Measurements from ENCODE around the gene C4orf50.

Gene C4orf50

DNA sequence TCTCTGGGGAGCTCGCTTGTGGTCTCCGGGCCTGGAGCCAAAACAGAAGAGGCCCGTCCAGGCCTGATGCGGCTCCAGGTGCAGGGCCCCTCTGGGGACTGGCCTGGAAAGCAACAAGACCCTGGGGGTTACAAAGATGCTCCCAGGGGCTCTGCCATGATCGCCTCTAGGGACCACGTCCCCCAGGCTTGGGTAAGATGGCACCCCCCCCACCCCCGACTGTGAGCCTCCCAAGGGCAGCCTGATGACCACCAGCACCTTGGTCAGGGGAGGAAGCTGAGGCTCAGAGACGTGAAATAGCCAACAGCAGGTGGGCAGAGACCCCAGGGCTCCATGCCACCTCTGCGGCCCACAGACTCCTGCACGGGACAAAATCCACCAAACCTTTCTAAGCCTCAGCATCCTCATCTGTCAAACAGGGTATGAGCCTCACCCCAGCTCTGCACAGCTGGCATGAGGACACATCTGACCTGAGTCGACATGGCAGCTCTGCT, 25.4 kb downstream of the C4orf50 start:
- no peak for DNase-seq (ENCODE audit: low spot score)
- TF ChIP-seq, protein P1, sequence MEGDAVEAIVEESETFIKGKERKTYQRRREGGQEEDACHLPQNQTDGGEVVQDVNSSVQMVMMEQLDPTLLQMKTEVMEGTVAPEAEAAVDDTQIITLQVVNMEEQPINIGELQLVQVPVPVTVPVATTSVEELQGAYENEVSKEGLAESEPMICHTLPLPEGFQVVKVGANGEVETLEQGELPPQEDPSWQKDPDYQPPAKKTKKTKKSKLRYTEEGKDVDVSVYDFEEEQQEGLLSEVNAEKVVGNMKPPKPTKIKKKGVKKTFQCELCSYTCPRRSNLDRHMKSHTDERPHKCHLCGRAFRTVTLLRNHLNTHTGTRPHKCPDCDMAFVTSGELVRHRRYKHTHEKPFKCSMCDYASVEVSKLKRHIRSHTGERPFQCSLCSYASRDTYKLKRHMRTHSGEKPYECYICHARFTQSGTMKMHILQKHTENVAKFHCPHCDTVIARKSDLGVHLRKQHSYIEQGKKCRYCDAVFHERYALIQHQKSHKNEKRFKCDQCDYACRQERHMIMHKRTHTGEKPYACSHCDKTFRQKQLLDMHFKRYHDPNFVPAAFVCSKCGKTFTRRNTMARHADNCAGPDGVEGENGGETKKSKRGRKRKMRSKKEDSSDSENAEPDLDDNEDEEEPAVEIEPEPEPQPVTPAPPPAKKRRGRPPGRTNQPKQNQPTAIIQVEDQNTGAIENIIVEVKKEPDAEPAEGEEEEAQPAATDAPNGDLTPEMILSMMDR (IDR thresholded peaks at IDR 0.05; ENCODE audit: extremely low read depth, insufficient read depth, missing control alignments) = no peak
- in situ Hi-C loops (cut with MboI; ENCODE audit: low pct_unique_long_range_greater_than_20kb, low sequenced_read_pairs, unreplicated experiment) = no loop called here

- in situ Hi-C loops (cut with MboI; ENCODE audit: low pct_unique_long_range_greater_than_20kb, low sequenced_read_pairs, unreplicated experiment) = no loop called here
- no peak for DNase-seq (ENCODE audit: low spot score)
- TF ChIP-seq, protein P1 (IDR thresholded peaks at IDR 0.05; ENCODE audit: extremely low read depth, insufficient read depth, missing control alignments) = no peak
These were observed 25.9 kb downstream of the C4orf50 start for GRCh38 chr4:5992171-5992827.

GRCh38 chr4:5991405-5991804, 26.8 kb downstream of the C4orf50 start:
- DNase-seq (ENCODE audit: low spot score) = no peak
- TF ChIP-seq, protein P1 (IDR thresholded peaks at IDR 0.05; ENCODE audit: extremely low read depth, insufficient read depth, missing control alignments) = no peak
- in situ Hi-C loops (cut with MboI; ENCODE audit: low pct_unique_long_range_greater_than_20kb, low sequenced_read_pairs, unreplicated experiment) = no loop called here

DNA sequence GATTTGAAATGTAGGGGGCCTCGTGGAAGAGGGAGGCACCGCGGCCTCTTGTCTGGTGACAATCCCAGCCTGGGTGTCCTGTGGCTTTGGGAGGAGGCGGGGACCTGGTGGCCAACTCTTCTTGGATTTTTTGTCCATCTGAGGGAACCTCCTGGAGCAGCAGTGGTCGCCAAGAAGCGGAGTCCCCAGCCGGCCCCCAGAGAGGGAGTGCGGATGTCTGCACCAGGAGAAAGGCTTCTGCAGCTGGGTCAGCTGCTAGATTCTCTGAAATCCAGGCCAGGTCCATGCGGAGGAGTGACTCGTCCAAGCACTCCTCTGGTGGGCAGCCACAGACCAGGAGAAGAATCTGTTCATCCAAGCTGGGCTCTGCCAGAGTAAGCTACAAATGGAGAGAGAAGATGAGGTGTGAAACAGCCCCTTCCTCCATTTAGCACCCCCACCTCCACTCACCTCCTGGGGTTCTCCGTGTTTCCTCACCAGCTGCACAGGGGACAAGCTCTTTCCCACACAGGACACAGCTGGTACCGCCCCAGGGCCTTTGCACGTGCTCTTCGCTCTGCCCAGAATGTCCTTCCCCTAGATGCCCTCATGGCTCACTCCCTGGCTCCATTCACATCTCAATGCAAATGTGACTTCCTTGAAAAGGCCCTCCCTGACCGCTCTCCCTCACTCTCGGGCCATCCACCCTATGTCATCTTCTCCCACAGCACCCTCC, 27.6 kb downstream of the C4orf50 start:
- TF ChIP-seq, protein P1 (IDR thresholded peaks at IDR 0.05; ENCODE audit: extremely low read depth, insufficient read depth, missing control alignments) = no peak
- no peak for DNase-seq (ENCODE audit: low spot score)
- in situ Hi-C loops (cut with MboI; ENCODE audit: low pct_unique_long_range_greater_than_20kb, low sequenced_read_pairs, unreplicated experiment) = no loop called here

DNA sequence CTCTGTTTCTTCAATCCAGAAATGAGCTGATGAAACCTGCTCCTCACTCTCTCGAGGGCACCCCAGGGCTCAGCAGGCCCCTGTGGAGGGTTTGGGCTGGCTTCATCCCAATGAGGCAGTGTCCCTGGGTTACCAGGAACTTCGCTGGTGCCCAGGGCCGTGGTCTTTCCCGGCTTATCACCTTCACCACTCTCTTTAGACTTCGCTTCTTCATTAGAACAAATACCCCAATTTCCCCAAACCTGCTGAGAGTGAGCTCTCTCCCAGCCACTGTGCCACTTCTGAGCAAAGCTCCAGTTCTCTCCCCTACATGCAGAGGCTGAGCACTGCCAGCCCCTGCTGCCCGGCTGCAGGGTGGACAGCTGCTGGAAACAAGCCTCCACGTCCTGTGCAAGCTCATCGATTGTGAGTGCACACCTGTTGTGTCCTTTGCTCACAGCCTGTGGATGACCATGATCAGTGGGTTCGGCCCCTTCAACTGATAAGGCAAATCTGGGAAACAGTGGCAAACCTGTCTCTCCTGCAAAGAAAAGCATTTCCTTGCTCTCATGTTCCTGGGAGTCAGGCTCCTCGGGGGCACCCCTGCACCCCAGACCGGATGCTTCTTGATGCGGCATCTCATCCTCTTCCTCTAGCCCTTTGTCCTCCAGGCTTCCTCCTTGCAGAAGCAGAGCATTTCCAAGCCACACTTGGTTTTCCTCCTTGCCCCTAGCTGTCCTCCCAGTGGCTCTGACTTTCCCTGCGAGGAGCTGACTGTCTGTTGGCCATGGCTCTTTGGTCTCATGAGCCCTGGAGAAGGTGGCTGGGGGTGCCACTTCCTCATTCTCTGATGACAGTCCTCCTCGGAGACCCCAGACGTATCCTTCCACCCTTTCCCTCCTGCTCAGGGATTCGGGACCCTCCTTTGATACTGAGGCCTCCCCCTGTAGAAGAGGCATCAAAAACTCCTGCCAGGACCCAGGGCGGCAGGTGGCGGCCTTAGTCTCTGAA, 28.7 kb downstream of the C4orf50 start:
- no peak for DNase-seq (ENCODE audit: low spot score)
- in situ Hi-C loops (cut with MboI; ENCODE audit: low pct_unique_long_range_greater_than_20kb, low sequenced_read_pairs, unreplicated experiment) = no loop called here
- TF ChIP-seq, protein P1 (IDR thresholded peaks at IDR 0.05; ENCODE audit: extremely low read depth, insufficient read depth, missing control alignments) = no peak
